ENCODE results near the gene ZNF780B.

GRCh38 chr19:40070058-40070457 lies 14.0 kb upstream of the ZNF780B start:
- no peak for TF ChIP-seq POLR2A (IDR thresholded peaks at IDR 0.05)
- TF ChIP-seq CTCF (IDR thresholded peaks at IDR 0.05): no peak
